T47D (cell line): Measurements from ENCODE around the gene PARVA.

Experiments used
- DNase-seq, 2 experiments: peaks; one replicate each; pipeline versions ENCODE4 v3.0.0 to v3.0.0-alpha.2; 2011 to 2012; ENCODE audit warnings: low read depth in 1 of 2, low spot score in 1 of 2
- JUND ChIP-seq: IDR thresholded peaks from 2 replicates; pipeline ENCODE4 v1.6.1; 2012; ENCODE audit warnings: low read depth
- in situ Hi-C: cut with HindIII; loops from 2 replicates; pipeline ENCODE4 v1.10.0; 2016; ENCODE audit warnings: low sequenced_read_pairs, low pct_unique_long_range_greater_than_20kb

Gene PARVA

GRCh38 chr11:12381875-12382274 lies 4.5 kb downstream of the PARVA start:
- no peak for DNase-seq
- in situ Hi-C loops = no loop called here
- TF ChIP-seq JUND = no peak

- no peak for DNase-seq
- in situ Hi-C loops = no loop called here
- no peak for TF ChIP-seq JUND
Observed at GRCh38 chr11:12382451-12382850, 5.1 kb downstream of the PARVA start.

GRCh38 chr11:12386309-12386708 lies 8.9 kb downstream of the PARVA start:
- in situ Hi-C loops = no loop called here
- TF ChIP-seq JUND = no peak
- no peak for DNase-seq

GRCh38 chr11:12386745-12387144 lies 9.4 kb downstream of the PARVA start:
- TF ChIP-seq JUND = no peak
- DNase-seq = no peak
- in situ Hi-C loops = no loop called here

GRCh38 chr11:12388173-12388572 lies 10.8 kb downstream of the PARVA start:
- no peak for TF ChIP-seq JUND
- no peak for DNase-seq
- in situ Hi-C loops = no loop called here

- no peak for TF ChIP-seq JUND
- DNase-seq = no peak
- in situ Hi-C loops = no loop called here
Observed at GRCh38 chr11:12388939-12389670, 11.7 kb downstream of the PARVA start.

- DNase-seq = no peak
- in situ Hi-C loops = no loop called here
Observed at GRCh38 chr11:12389676-12390657, 12.6 kb downstream of the PARVA start.

GRCh38 chr11:12390687-12391110 lies 13.3 kb downstream of the PARVA start:
- no peak for TF ChIP-seq JUND
- no peak for DNase-seq
- in situ Hi-C loops = no loop called here

More at GRCh38 chr11:12389676-12390657, 12.6 kb downstream of the PARVA start:
- no peak for TF ChIP-seq JUND

- TF ChIP-seq JUND = no peak
Observed at GRCh38 chr11:12392672-12393071, 15.3 kb downstream of the PARVA start.

GRCh38 chr11:12393691-12394090 lies 16.3 kb downstream of the PARVA start:
- in situ Hi-C loops = no loop called here
- no peak for DNase-seq
- TF ChIP-seq JUND = no peak

More at GRCh38 chr11:12392672-12393071, 15.3 kb downstream of the PARVA start:
- DNase-seq = no peak
- in situ Hi-C loops = no loop called here

GRCh38 chr11:12394601-12395000 lies 17.2 kb downstream of the PARVA start:
- TF ChIP-seq JUND = no peak
- DNase-seq = no peak
- in situ Hi-C loops = no loop called here

- in situ Hi-C loops = no loop called here
Observed at GRCh38 chr11:12395333-12395732, 18.0 kb downstream of the PARVA start.

GRCh38 chr11:12397931-12398334 lies 20.6 kb downstream of the PARVA start:
- TF ChIP-seq JUND = no peak
- in situ Hi-C loops = no loop called here
- DNase-seq = no peak

More at GRCh38 chr11:12395333-12395732, 18.0 kb downstream of the PARVA start:
- TF ChIP-seq JUND = no peak
- no peak for DNase-seq
